ENCODE results near the gene ABCG1.
A peak's percentile ranks its signal among the peaks of the same experiment; 100 is the strongest.

The ABCG1 gene

DNA sequence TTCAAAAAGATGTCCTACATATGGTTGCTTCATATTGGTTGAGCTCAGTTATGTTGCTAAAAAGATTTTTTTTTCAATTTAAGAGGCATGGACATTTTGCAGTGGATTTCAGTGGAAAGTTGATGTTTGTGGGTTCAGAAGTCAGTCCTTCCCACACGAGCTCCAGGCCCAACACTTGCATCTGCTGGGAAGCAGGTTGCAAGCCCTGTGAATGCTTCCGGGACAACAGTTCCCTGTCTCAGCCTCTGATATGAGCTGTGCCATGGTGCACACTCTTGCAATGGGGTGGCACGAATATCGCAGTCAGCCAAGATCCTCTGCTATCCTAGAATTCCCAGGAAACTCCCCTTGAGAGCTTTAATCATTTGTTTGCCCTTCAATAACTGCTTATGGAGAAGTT is 30.3 kb upstream of the ABCG1 start:
- Histone ChIP-seq H4K20me1 (ENCODE audit: insufficient read depth, low read length) (no peaks in the 10 kb centered on the region), H2AFZ (ENCODE audit: low read length) (peak overlapping the region; percentile 10), H3K36me3 (replicated peaks; ENCODE audit: insufficient read depth, low read length) (no peaks in the 10 kb centered on the region), H3K79me2 (ENCODE audit: low read length) (no peaks in the 10 kb centered on the region), H3K9me2 (replicated peaks; ENCODE audit: insufficient read depth, low read length) (no peaks in the 10 kb centered on the region), H3K9me3 (replicated peaks; ENCODE audit: insufficient read depth, low read length) (no peaks in the 10 kb centered on the region), H3K9ac (ENCODE audit: low read length) (no peak overlapping the region), H3K4me2 (ENCODE audit: low read depth, low read length) (peak overlapping the region; percentile 50), H3F3A (ENCODE audit: insufficient read depth, low read length) (peaks cover 14% of the 10 kb centered on the region), H3K4me3 (ENCODE audit: low read length) (0 out of 2 replicates have a peak overlapping the region, but pooled peaks have one; percentile 3), H3K4me1 (ENCODE audit: low read length) (peaks cover 14% of the 10 kb centered on the region), H3K27me3 (replicated peaks; ENCODE audit: insufficient read depth, low read length) (peaks cover 11% of the 10 kb centered on the region; the same call in 1 of the 2 replicates), H3K27ac (ENCODE audit: low read length) (peak overlapping the region; percentile 61; the same call in 1 of the 2 replicates)
- DNase-seq: no peak
- no peak for TF ChIP-seq EZH2 (optimal IDR thresholded peaks at IDR 0.05; ENCODE audit: low read depth, low read length)
- TF ChIP-seq EZH2phosphoT487 (IDR thresholded peaks at IDR 0.05; ENCODE audit: low read length): no peak
- TF ChIP-seq, protein P1, sequence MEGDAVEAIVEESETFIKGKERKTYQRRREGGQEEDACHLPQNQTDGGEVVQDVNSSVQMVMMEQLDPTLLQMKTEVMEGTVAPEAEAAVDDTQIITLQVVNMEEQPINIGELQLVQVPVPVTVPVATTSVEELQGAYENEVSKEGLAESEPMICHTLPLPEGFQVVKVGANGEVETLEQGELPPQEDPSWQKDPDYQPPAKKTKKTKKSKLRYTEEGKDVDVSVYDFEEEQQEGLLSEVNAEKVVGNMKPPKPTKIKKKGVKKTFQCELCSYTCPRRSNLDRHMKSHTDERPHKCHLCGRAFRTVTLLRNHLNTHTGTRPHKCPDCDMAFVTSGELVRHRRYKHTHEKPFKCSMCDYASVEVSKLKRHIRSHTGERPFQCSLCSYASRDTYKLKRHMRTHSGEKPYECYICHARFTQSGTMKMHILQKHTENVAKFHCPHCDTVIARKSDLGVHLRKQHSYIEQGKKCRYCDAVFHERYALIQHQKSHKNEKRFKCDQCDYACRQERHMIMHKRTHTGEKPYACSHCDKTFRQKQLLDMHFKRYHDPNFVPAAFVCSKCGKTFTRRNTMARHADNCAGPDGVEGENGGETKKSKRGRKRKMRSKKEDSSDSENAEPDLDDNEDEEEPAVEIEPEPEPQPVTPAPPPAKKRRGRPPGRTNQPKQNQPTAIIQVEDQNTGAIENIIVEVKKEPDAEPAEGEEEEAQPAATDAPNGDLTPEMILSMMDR (IDR thresholded peaks at IDR 0.05; ENCODE audit: low read length): no peak

DNA sequence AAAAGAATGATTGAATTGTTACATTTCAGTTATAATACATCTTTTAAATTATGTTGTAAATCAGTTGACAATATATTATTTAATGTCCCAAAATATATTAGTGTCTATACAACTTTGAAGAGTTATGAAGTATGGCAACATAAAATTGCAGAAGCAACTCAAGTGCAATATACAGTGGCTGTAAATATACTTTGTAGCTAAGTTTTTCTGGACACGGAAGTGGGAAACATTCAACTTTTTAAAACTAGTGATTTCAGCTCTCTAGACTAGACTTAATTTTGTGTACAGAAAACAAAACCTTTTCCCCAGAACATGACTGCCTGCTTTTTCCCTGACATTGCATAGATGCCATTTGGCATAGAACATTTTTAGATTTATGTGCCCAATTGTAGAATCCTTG is 29.5 kb upstream of the ABCG1 start:
- Histone ChIP-seq H3K36me3 (replicated peaks; ENCODE audit: insufficient read depth, low read length) (no peaks in the 10 kb centered on the region), H2AFZ (ENCODE audit: low read length) (no peak overlapping the region), H4K20me1 (ENCODE audit: insufficient read depth, low read length) (no peaks in the 10 kb centered on the region), H3K4me2 (ENCODE audit: low read depth, low read length) (no peak overlapping the region), H3F3A (ENCODE audit: insufficient read depth, low read length) (peaks cover 14% of the 10 kb centered on the region), H3K4me1 (ENCODE audit: low read length) (peaks cover 14% of the 10 kb centered on the region), H3K27me3 (replicated peaks; ENCODE audit: insufficient read depth, low read length) (peaks cover 11% of the 10 kb centered on the region; the same call in 1 of the 2 replicates), H3K9ac (ENCODE audit: low read length) (no peak overlapping the region), H3K79me2 (ENCODE audit: low read length) (no peaks in the 10 kb centered on the region), H3K9me3 (replicated peaks; ENCODE audit: insufficient read depth, low read length) (no peaks in the 10 kb centered on the region), H3K9me2 (replicated peaks; ENCODE audit: insufficient read depth, low read length) (no peaks in the 10 kb centered on the region), H3K4me3 (ENCODE audit: low read length) (no peak overlapping the region), H3K27ac (ENCODE audit: low read length) (no peak overlapping the region)
- no peak for DNase-seq
- no peak for TF ChIP-seq EZH2 (optimal IDR thresholded peaks at IDR 0.05; ENCODE audit: low read depth, low read length)
- TF ChIP-seq, protein P1 (IDR thresholded peaks at IDR 0.05; ENCODE audit: low read length): no peak
- no peak for TF ChIP-seq EZH2phosphoT487 (IDR thresholded peaks at IDR 0.05; ENCODE audit: low read length)

DNA sequence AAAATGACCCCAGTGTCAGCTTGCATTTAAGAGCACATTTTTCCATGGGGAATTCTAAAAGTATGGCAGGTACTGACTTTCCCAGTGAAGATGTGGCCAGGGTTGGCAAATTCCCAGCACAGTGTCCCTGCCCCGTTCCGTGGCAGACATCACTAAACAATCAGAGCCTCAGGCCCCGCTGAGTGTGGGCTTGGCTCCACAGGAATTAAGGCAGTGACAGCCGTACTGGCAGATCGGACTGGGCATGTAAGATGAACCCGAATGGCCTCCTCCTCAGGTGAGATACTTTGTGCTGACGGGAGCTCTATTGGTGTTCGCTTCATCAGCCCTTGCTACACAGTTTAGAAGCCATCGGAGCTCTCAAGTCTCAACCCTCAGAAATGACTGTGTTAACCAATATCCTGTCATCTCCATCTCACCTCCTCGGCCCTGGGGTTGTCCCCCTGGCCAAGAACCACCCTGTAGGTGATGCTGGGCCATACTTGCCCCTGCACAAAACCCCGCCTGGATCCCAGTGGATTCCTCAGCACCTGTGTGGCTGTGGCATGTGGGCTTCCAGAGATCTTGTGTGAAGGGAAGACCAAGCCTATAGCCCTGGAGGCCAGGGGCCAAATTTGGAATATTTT is 29.0 kb upstream of the ABCG1 start:
- peaks cover 14% of the 10 kb centered on the region for H3F3A ChIP-seq (ENCODE audit: insufficient read depth, low read length)
- H3K4me3 ChIP-seq (ENCODE audit: low read length): no peak overlapping the region
- TF ChIP-seq, protein P1 (IDR thresholded peaks at IDR 0.05; ENCODE audit: low read length): no peak
- TF ChIP-seq EZH2phosphoT487 (IDR thresholded peaks at IDR 0.05; ENCODE audit: low read length) (no peak), EZH2 (optimal IDR thresholded peaks at IDR 0.05; ENCODE audit: low read depth, low read length) (no peak)
- DNase-seq: no peak
- H3K9ac ChIP-seq (ENCODE audit: low read length): no peak overlapping the region
- H3K4me1 ChIP-seq (ENCODE audit: low read length): peaks cover 14% of the 10 kb centered on the region
- no peaks in the 10 kb centered on the region for H3K9me3 ChIP-seq (replicated peaks; ENCODE audit: insufficient read depth, low read length)
- H3K9me2 ChIP-seq (replicated peaks; ENCODE audit: insufficient read depth, low read length): no peaks in the 10 kb centered on the region
- H4K20me1 ChIP-seq (ENCODE audit: insufficient read depth, low read length): no peaks in the 10 kb centered on the region
- H3K27me3 ChIP-seq (replicated peaks; ENCODE audit: insufficient read depth, low read length): peaks cover 11% of the 10 kb centered on the region; the same call in 1 of the 2 replicates
- no peak overlapping the region for H2AFZ ChIP-seq (ENCODE audit: low read length)
- no peaks in the 10 kb centered on the region for H3K79me2 ChIP-seq (ENCODE audit: low read length)
- H3K27ac ChIP-seq (ENCODE audit: low read length): no peak overlapping the region
- no peak overlapping the region for H3K4me2 ChIP-seq (ENCODE audit: low read depth, low read length)
- no peaks in the 10 kb centered on the region for H3K36me3 ChIP-seq (replicated peaks; ENCODE audit: insufficient read depth, low read length)
